GM12892 (cell line): ENCODE results near the gene STXBP3.

Source experiments
- DNase-seq: peaks from one replicate; pipeline ENCODE4 v3.0.0; 2011; ENCODE audit not compliant: insufficient read length
- FAIRE-seq: peaks from 2 replicates; lab custom pipeline; 2011; peaks lifted over from hg19 to GRCh38; lab: Jason Lieb, UNC
- POLR2A ChIP-seq: IDR thresholded peaks from 2 replicates; pipeline ENCODE4 v1.6.1; 2011; ENCODE audit warnings: low read depth, low read length, control low read depth
- POLR2AphosphoS5 ChIP-seq: IDR thresholded peaks from 2 replicates; pipeline ENCODE4 v1.6.1; 2011; ENCODE audit warnings: low read depth, low read length, control low read depth
- TAF1 ChIP-seq: IDR thresholded peaks from 2 replicates; pipeline ENCODE4 v1.6.1; 2011; ENCODE audit warnings: low read depth, mild to moderate bottlenecking, control low read depth, low read length, borderline replicate concordance

The STXBP3 gene

GRCh38 chr1:108850929-108851328, 104.5 kb downstream of the STXBP3 start:
- TF ChIP-seq TAF1 (no peak), POLR2A (no peak), POLR2AphosphoS5 (no peak)
- DNase-seq = no peak
- FAIRE-seq = no peak

GRCh38 chr1:108851567-108851966, 105.1 kb downstream of the STXBP3 start:
- TF ChIP-seq TAF1 (no peak), POLR2A (no peak), POLR2AphosphoS5 (no peak)
- FAIRE-seq (no peak), DNase-seq (no peak)

GRCh38 chr1:108852221-108852975, 105.9 kb downstream of the STXBP3 start:
- DNase-seq (no peak), FAIRE-seq (no peak)
- TF ChIP-seq POLR2A (no peak), POLR2AphosphoS5 (no peak), TAF1 (no peak)

GRCh38 chr1:108854221-108855019, 107.9 kb downstream of the STXBP3 start:
- DNase-seq (no peak), FAIRE-seq (no peak)
- TF ChIP-seq TAF1 (no peak), POLR2A (no peak), POLR2AphosphoS5 (no peak)

- no peak for TF ChIP-seq POLR2AphosphoS5
- no peak for TF ChIP-seq POLR2A
- no peak for TF ChIP-seq TAF1
- no peak for FAIRE-seq
- no peak for DNase-seq
Observed at GRCh38 chr1:108856994-108857393, 110.5 kb downstream of the STXBP3 start, which contains the start of gene AKNAD1. Gene AKNAD1 (minus strand): TSS chr1:108857094. CDS start chr1:108852664, 4,430 bp downstream.

GRCh38 chr1:108858230-108858950, 111.9 kb downstream of the STXBP3 start:
- DNase-seq = no peak
- no peak for FAIRE-seq
- TF ChIP-seq POLR2A (no peak), POLR2AphosphoS5 (no peak), TAF1 (no peak)
